Motor neuron (in vitro differentiated cells): ENCODE measurements around the gene RPS18. TPM values are rescaled to one million over a fixed set of nuclear protein-coding genes. Genes with fewer than 3 reads are reported as not detected.

ENCODE experiments used
- ATAC-seq, 8 experiments: fragments of 200-7000 bp; cut with Tn5 transposase; replicated peaks in 6 of 8; 2 replicates each; pipeline ENCODE4 v1.8.0; 2021; ENCODE audit warnings: mild to moderate bottlenecking in 8 of 8, moderate library complexity in 8 of 8
- H3K27ac ChIP-seq, 2 donors: fragments of 250-450 bp; sonication (Bioruptor Pico); 2 replicates each; pipeline ENCODE4 v1.9.0; 2021; ENCODE audit warnings: antibody characterized with exemption in 2 of 2, mild to moderate bottlenecking in 2 of 2, moderate library complexity in 1 of 2
- H3K4me1 ChIP-seq, 2 donors: fragments of 250-450 bp; sonication (Bioruptor Pico); replicated peaks in 1 of 2; 2 replicates each; pipeline ENCODE4 v1.6.1; 2021; ENCODE audit warnings: antibody characterized with exemption in 2 of 2, mild to moderate bottlenecking in 2 of 2, moderate library complexity in 1 of 2
- H3K4me3 ChIP-seq, 5 donors: fragments of 250-450 bp; sonication (Bioruptor Pico); 2 replicates each; pipeline ENCODE4 v1.9.0; 2021; ENCODE audit warnings: antibody characterized with exemption in 5 of 5, mild to moderate bottlenecking in 5 of 5, moderate library complexity in 4 of 5
- WGBS, 10 experiments: fragments of 450-650 bp; shearing (Covaris generic); methylation state at CpG; one replicate each; pipeline ENCODE4 v1.0.0; 2022; 5-methylcytosine and 5-hydroxymethylcytosine counted together
- in situ Hi-C, 9 experiments: fragments of 400-800 bp; cut with MboI; loops; one replicate each; pipeline ENCODE4 v1.15.0; 2021; ENCODE audit warnings: low sequenced_read_pairs in 9 of 9, low pct_unique_long_range_greater_than_20kb in 2 of 9; ENCODE audit not compliant: unreplicated experiment in 9 of 9
- total RNA-seq, 8 experiments: library from RNA; unstranded; fragments of 300-600 nt; gene quantifications; 2 replicates each; pipeline versions ENCODE4 v1.2.3 to v1.2.4, GENCODE V29; 2022

The RPS18 gene
- total RNA-seq, 8 experiments from 2014 or later, result 3,773 to 8,538 (median 6,042) TPM

- peak overlapping the region in 1 of 2 donors; percentile 96 for H3K27ac ChIP-seq
- H3K4me1 ChIP-seq, result peaks cover 7 to 17% of the 10 kb centered on the region in 2 donors
- 0% methylated on average over 1 to 8 of the region's 42 CpGs; no CpG with 5 or more reads in 6 of the 10 experiments for WGBS, 10 experiments
- in situ Hi-C loops, result no loop called here
- peak overlapping the region; percentile 51 to 96 (median 74) for H3K4me3 ChIP-seq
- ATAC-seq, result peak; percentile 2 to 57 (median 20)
Observed at GRCh38 chr6:33297956-33298772, 26.3 kb downstream of the RPS18 start.

DNA sequence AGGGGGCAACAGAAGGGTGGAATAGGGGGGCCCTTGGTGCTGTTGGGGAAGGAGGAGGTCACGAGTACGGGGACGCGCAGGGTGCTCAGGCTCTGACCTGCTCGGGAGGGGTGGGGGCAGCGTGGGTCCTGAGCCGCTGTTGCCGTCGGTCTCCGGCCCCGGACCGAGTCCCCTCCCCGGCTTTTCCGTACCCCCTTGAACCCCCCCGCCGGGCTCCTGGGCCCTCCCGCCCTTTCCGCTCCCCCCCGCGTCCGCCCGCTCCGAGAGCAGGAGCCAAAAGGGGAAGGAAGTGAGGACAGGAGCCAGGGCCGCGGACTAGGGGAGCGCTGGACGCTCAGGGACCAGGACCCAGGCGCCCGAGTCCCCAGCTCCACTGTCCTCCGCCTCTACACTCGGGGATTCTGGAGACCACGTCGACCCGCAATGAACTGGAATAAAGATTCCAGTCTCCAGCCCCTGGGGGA, 26.9 kb downstream of the RPS18 start, which contains the start of gene RGL2:
TSS of gene RGL2 (minus strand) at position 170 of the 464 bp plus-strand sequence. CDS start 332 bp downstream, outside the sequence.
- Histone ChIP-seq H3K27ac (peak within 1 kb of the TSS; percentile 92 to 96), H3K4me1 (peaks cover 7 to 17% of the 10 kb centered on the region in 2 donors), H3K4me3 (peak within 1 kb of the TSS; percentile 51 to 96 (median 74))
- no CpG with 5 or more reads among the region's 34 CpGs for WGBS, 10 experiments
- peak; percentile 9 to 54 (median 42) for ATAC-seq
- in situ Hi-C loops, result no loop called here

- peaks cover 7 to 17% of the 10 kb centered on the region in 2 donors for H3K4me1 ChIP-seq
- peak overlapping the region; percentile 92 to 96 for H3K27ac ChIP-seq
- 0% methylated on average over 1 to 9 of the region's 54 CpGs; no CpG with 5 or more reads in 2 of the 10 experiments for WGBS, 10 experiments
- H3K4me3 ChIP-seq, result peak overlapping the region; percentile 51 to 96 (median 74)
- in situ Hi-C loops, result no loop called here
- ATAC-seq, result peak; percentile 60 to 84 (median 74)
Observed at GRCh38 chr6:33299237-33299944, 27.5 kb downstream of the RPS18 start.

DNA sequence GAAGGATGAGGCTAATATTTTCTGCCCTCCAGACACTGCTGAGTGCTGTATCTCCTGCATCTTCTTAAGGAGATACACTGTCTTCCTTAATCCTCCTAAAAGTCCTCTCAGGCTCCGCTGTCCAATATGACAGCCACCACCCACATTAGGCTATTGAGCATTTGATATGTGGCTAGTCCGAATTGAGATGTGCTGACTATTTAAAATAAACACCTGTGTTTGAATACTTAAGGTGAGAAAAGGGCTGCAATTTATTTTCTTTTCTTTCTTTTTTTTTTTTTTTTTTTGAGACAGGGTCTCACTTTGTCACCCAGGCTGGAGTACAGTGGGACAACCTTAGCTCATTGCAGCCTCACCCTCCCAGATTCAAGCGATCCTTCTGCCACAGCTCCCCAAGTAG, 30.0 kb downstream of the RPS18 start:
- H3K27ac ChIP-seq, result no peak overlapping the region
- in situ Hi-C loops, result no loop called here
- H3K4me3 ChIP-seq, result no peak overlapping the region
- WGBS, 10 experiments, result 53 to 100% (median 92%) methylated on average over 1 to 3 of the region's 3 CpGs; no CpG with 5 or more reads in 1 of the 10 experiments
- ATAC-seq, result no peak
- H3K4me1 ChIP-seq, result peaks cover 7 to 17% of the 10 kb centered on the region in 2 donors

DNA sequence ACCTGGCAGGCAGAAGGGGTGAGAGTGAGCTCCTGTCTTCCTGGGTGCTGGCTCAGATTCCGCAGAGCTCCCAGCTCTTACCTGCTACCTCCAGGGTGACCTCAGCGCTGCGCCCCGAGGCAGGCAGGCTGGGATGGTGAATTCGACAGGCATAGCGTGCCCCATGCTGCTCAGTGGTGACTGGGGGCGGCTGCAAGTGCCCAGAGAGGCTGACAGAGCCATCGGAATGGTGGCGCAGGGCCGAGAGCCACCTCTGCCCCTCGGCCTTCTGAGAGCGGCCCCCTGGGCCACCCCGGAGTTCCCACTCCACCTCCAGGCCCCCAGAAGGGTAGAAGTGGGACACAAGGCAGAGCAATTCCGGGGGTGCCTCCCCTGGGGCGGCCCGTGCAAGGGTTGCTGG, 32.3 kb downstream of the RPS18 start:
- peaks cover 4 to 8% of the 10 kb centered on the region in 2 donors for H3K4me1 ChIP-seq
- H3K27ac ChIP-seq, result no peak overlapping the region
- in situ Hi-C loops, result no loop called here
- H3K4me3 ChIP-seq, result no peak overlapping the region
- ATAC-seq, result no peak
- 90% methylated on average over 2 of the region's 16 CpGs; no CpG with 5 or more reads in 9 of the 10 experiments for WGBS, 10 experiments

DNA sequence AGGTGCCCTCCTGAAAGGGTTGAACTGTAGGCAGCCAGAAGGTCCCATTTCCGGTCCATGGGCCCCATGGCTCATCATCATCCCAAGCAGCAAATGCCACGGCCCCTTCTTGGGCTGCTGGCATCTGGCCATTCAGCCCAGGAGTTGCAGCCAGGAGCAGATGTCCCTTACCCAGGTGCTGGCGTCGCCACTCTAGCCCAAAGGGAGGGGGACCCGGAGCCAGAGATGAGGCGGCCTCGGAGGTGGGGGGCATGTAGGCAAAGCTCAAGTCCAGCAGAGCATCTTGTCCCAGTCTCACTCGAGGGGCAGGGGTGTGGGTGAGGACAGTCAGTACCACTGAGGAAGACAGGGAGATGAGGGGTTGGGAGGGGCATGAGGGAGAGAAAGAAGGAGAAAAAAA, 33.2 kb downstream of the RPS18 start:
- Histone ChIP-seq H3K27ac (no peak overlapping the region), H3K4me3 (no peak overlapping the region), H3K4me1 (peaks cover 4 to 8% of the 10 kb centered on the region in 2 donors)
- WGBS, 10 experiments, result 88 to 100% methylated on average over 1 to 3 of the region's 8 CpGs; no CpG with 5 or more reads in 8 of the 10 experiments
- in situ Hi-C loops, result no loop called here
- peak in 3 of 8 experiments; percentile 4 to 19 (median 16) for ATAC-seq

DNA sequence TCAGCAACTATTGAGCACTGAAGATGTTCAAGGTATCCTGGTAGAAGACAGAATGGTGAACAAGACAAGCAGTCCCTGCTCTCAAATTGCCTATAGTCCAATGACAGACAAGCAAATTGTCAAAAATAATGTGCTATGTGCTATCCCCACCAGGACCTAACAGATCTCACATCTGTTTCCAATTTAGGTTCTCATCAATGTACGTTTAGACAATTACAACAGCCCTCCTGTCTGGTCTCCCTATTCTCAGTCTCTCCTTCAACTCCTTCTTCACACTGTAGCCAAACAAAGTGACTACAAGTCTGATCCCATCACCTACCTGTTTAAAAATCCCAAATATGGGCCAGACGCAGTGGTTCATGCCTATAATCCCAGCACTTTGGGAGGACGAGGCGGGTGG, 34.5 kb downstream of the RPS18 start:
- 67 to 94% (median 93%) methylated on average over 1 to 3 of the region's 4 CpGs; no CpG with 5 or more reads in 5 of the 10 experiments for WGBS, 10 experiments
- no peak overlapping the region for H3K27ac ChIP-seq
- H3K4me3 ChIP-seq, result no peak overlapping the region
- in situ Hi-C loops, result no loop called here
- ATAC-seq, result no peak
- H3K4me1 ChIP-seq, result no peaks in the 10 kb centered on the region

GRCh38 chr6:33312361-33313104, 40.7 kb downstream of the RPS18 start:
- peak overlapping the region; percentile 30 to 70 (median 41) for H3K4me3 ChIP-seq
- peak; percentile 12 to 68 (median 44) for ATAC-seq
- 3 to 67% (median 9%) methylated on average over 3 to 19 of the region's 29 CpGs; no CpG with 5 or more reads in 4 of the 10 experiments for WGBS, 10 experiments
- peaks cover 15 to 17% of the 10 kb centered on the region in 2 donors for H3K4me1 ChIP-seq
- in situ Hi-C loops, result no loop called here
- H3K27ac ChIP-seq, result no peak overlapping the region

DNA sequence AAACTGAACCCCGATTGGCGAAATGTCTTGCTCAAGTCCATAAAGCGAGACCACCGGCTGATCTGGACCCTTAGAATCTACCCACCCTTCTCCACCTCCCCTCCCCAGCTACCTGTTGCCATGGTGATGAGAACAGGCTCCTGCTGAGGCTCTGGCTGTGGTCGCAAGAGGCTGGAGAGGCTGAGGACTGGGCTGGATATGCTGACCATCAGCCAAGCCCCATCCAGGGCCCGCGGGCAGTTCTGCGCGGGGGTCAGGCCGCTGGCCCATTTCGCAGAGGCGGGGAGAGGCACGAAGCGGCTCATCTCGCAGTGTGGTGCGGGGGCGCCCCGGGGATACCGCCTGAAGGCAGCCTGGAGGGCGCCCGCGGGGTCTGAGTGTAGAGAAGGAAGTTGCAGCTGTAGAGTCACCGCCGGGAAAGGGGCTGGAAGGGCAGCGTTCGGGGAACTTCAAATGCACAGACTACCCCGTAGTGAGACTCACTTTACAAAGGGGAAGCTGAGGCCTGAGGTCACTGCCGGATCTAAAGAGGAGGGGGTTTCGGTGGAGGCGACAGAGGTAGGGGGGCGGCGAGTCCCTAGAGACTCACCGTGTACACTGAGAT, 41.3 kb downstream of the RPS18 start:
- in situ Hi-C loops, result no loop called here
- Histone ChIP-seq H3K27ac (no peak overlapping the region), H3K4me3 (peak overlapping the region; percentile 30 to 70 (median 41)), H3K4me1 (peaks cover 15 to 17% of the 10 kb centered on the region in 2 donors)
- 0 to 7% (median 0%) methylated on average over 1 to 16 of the region's 33 CpGs; no CpG with 5 or more reads in 4 of the 10 experiments for WGBS, 10 experiments
- peak; percentile 1 to 20 (median 9) for ATAC-seq

GRCh38 chr6:33313709-33314514, 42.0 kb downstream of the RPS18 start, which contains the start of gene TAPBP:
TSS of gene TAPBP (minus strand) at chr6:33314078. CDS start at chr6:33314041, 37 bp downstream.
- H3K4me1 ChIP-seq, result peaks cover 19 to 21% of the 10 kb centered on the region in 2 donors
- WGBS, 10 experiments, result 0 to 5% (median 0%) methylated on average over 4 to 10 of the region's 47 CpGs; no CpG with 5 or more reads in 6 of the 10 experiments
- peak in 7 of 8 experiments; percentile 1 to 10 (median 4) for ATAC-seq

DNA sequence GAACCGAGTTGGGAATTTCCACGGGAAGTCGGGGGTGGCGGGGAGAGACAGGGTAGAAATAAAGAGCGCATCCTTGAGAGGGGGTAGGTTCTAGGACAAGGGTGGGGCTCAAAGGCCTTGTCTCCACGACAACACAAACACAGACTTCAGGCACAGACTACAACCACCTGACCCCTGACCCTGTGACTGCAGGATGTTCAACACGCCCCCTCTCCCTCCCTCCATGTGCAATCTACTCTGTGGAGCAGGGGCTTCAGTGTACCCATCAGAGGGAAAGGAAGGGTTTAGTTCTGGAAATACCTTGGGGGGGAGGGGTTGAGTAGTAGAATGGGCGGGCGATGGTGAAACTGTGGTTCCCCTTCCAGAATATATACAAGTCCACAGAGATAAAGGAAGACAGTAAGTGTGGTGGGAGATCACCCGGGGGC, 42.7 kb downstream of the RPS18 start:
- Histone ChIP-seq H3K27ac (peak overlapping the region in 1 of 2 donors; percentile 59), H3K4me3 (peak overlapping the region in 4 of 5 donors; percentile 33 to 70 (median 52)), H3K4me1 (peaks cover 19 to 21% of the 10 kb centered on the region in 2 donors)
- ATAC-seq, result peak in 3 of 8 experiments; percentile 36 to 48 (median 40)
- WGBS, 10 experiments, result 0 to 75% (median 33%) methylated on average over 1 to 2 of the region's 10 CpGs; no CpG with 5 or more reads in 3 of the 10 experiments
- in situ Hi-C loops, result no loop called here

More at GRCh38 chr6:33313709-33314514, 42.0 kb downstream of the RPS18 start, which contains the start of gene TAPBP:
- in situ Hi-C loops, result no loop called here
- Histone ChIP-seq H3K27ac (peak within 1 kb of the TSS in 1 of 2 donors; percentile 59), H3K4me3 (peak within 1 kb of the TSS; percentile 30 to 70 (median 41))
